IMR-90 (cell line): ENCODE results near the gene PACS1. TPM values are rescaled to one million over a fixed set of nuclear protein-coding genes. Genes with fewer than 3 reads are reported as not detected.

ENCODE experiments used
- ATAC-seq: fragments of 200-7000 bp; cut with Tn5 transposase; 2 replicates; pipeline ENCODE4 v1.9.1; 2020; ENCODE audit warnings: low read depth, mild to moderate bottlenecking, moderate library complexity
- BruUV-seq: library from RNA; stranded (reverse); fragments of 400-500 nt; replicated peaks from 2 replicates; lab custom pipeline; 2021; lab: Mats Ljungman, UMichigan
- CTCF ChIA-PET: fragments of 300-600 bp; formaldehyde crosslinking; extraction: SDS; loops from one replicate; lab custom pipeline; 2021; ENCODE audit warnings: antibody characterized with exemption; lab: Yijun Ruan, JAX
- POLR2A ChIA-PET: fragments of 300-600 bp; sonication (Branson Sonifier 250); formaldehyde crosslinking; loops from one replicate; lab custom pipeline; 2022; ENCODE audit warnings: antibody characterized with exemption; ENCODE audit not compliant: unreplicated experiment; lab: Charles Lee
- DNase-seq: peaks from one replicate; pipeline ENCODE4 v3.0.0; 2013
- H2AFZ ChIP-seq: replicated peaks from 2 replicates; pipeline ENCODE3; 2013; ENCODE audit warnings: low read length, mild to moderate bottlenecking; ENCODE audit not compliant: poor library complexity
- H2AK5ac ChIP-seq: 2 replicates; pipeline ENCODE4 v1.6.1; 2013; ENCODE audit warnings: low read depth, low read length, inconsistent platforms
- H2AK9ac ChIP-seq: replicated peaks from 2 replicates; pipeline ENCODE3; 2013; ENCODE audit warnings: mild to moderate bottlenecking, low read depth, low read length, moderate library complexity; ENCODE audit not compliant: poor library complexity
- H2BK120ac ChIP-seq: 2 replicates; pipeline ENCODE4 v1.6.1; 2013; ENCODE audit warnings: low read depth, low read length, inconsistent platforms
- H2BK15ac ChIP-seq: 3 replicates; pipeline ENCODE4 v1.6.1; 2013; ENCODE audit warnings: low read depth, low read length, inconsistent platforms
- H2BK20ac ChIP-seq: 2 replicates; pipeline ENCODE4 v1.6.1; 2013; ENCODE audit warnings: low read depth, mild to moderate bottlenecking, inconsistent platforms, low read length, moderate library complexity
- H2BK5ac ChIP-seq: 2 replicates; pipeline ENCODE4 v1.6.1; 2013; ENCODE audit warnings: mild to moderate bottlenecking, low read depth, low read length, inconsistent platforms; ENCODE audit not compliant: poor library complexity, severe bottlenecking
- H3K14ac ChIP-seq: replicated peaks from 2 replicates; pipeline ENCODE4 v1.6.1; 2013; ENCODE audit warnings: low read depth, low read length, inconsistent platforms
- H3K18ac ChIP-seq: 2 replicates; pipeline ENCODE4 v1.6.1; 2013; ENCODE audit warnings: low read depth, low read length, control low read depth
- H3K23ac ChIP-seq: 2 replicates; pipeline ENCODE4 v1.6.1; 2013; ENCODE audit warnings: low read depth, low read length, inconsistent platforms
- H3K27ac ChIP-seq: 2 replicates; pipeline ENCODE4 v1.5.1; 2013; ENCODE audit warnings: mild to moderate bottlenecking, control low read depth, low read length; ENCODE audit not compliant: insufficient read depth
- H3K27me3 ChIP-seq: 2 replicates; pipeline ENCODE4 v1.6.1; 2013; ENCODE audit warnings: low read length; ENCODE audit not compliant: control insufficient read depth, insufficient read depth
- H3K36me3 ChIP-seq: 2 replicates; pipeline ENCODE4 v1.6.1; 2013; ENCODE audit warnings: low read length, mixed read lengths; ENCODE audit not compliant: control insufficient read depth, insufficient read depth
- H3K4ac ChIP-seq: 2 replicates; pipeline ENCODE4 v1.6.1; 2013; ENCODE audit warnings: low read depth, low read length, inconsistent platforms
- H3K4me1 ChIP-seq: 2 replicates; pipeline ENCODE4 v1.6.1; 2013; ENCODE audit warnings: low read length, mixed read lengths; ENCODE audit not compliant: control insufficient read depth, insufficient read depth
- H3K4me2 ChIP-seq: 2 replicates; pipeline ENCODE4 v1.6.1; 2013; ENCODE audit warnings: low read depth, mild to moderate bottlenecking, control low read depth, low read length, moderate library complexity
- H3K4me3 ChIP-seq: 2 replicates; pipeline ENCODE4 v1.5.1; 2013; ENCODE audit warnings: low read depth, mild to moderate bottlenecking, control low read depth, low read length, moderate library complexity; ENCODE audit not compliant: insufficient read depth
- H3K56ac ChIP-seq: 2 replicates; pipeline ENCODE4 v1.6.1; 2013; ENCODE audit warnings: low read length, inconsistent platforms; ENCODE audit not compliant: insufficient read depth; ENCODE audit errors: extremely low read depth
- H3K79me1 ChIP-seq, 2 experiments: 2 replicates each; pipeline ENCODE4 v1.6.1; 2013; ENCODE audit warnings: low read length in 2 of 2, inconsistent platforms in 1 of 2, low read depth in 1 of 2
- H3K9ac ChIP-seq: 2 replicates; pipeline ENCODE4 v1.6.1; 2013; ENCODE audit warnings: low read depth, low read length, control low read depth
- H3K9me1 ChIP-seq: 2 replicates; pipeline ENCODE4 v1.6.1; 2013; ENCODE audit warnings: low read length, inconsistent platforms; ENCODE audit not compliant: insufficient read depth
- H3K9me3 ChIP-seq: 2 replicates; pipeline ENCODE4 v1.6.1; 2013; ENCODE audit warnings: low read length; ENCODE audit not compliant: control insufficient read depth, insufficient read depth
- H4K20me1 ChIP-seq: 2 replicates; pipeline ENCODE4 v1.6.1; 2013; ENCODE audit warnings: low read length, inconsistent platforms; ENCODE audit not compliant: insufficient read depth
- H4K5ac ChIP-seq: 2 replicates; pipeline ENCODE4 v1.6.1; 2013; ENCODE audit warnings: mild to moderate bottlenecking, low read depth, low read length, control low read depth
- H4K8ac ChIP-seq, 2 experiments: 2 replicates each; pipeline ENCODE4 v1.6.1; 2013; ENCODE audit warnings: low read depth in 2 of 2, low read length in 2 of 2, control low read depth in 1 of 2, inconsistent platforms in 1 of 2
- H4K91ac ChIP-seq: 2 replicates; pipeline ENCODE4 v1.6.1; 2013; ENCODE audit warnings: low read depth, low read length, inconsistent platforms; ENCODE audit not compliant: insufficient read depth
- BHLHE40 ChIP-seq: fragments of 150-350 bp; IDR thresholded peaks from 2 replicates; pipeline ENCODE4 v1.6.1; 2016; ENCODE audit warnings: mild to moderate bottlenecking, low read depth, low read length
- CHD1 ChIP-seq: IDR thresholded peaks from 2 replicates; pipeline ENCODE4 v1.6.1; 2012; ENCODE audit warnings: low read depth, low read length, improper control_type of control experiment
- CTCF ChIP-seq: conservative IDR thresholded peaks from 2 replicates; pipeline ENCODE4 v1.5.1; 2012; ENCODE audit warnings: mild to moderate bottlenecking, low read depth, low read length, improper control_type of control experiment
- MAZ ChIP-seq: IDR thresholded peaks from 2 replicates; pipeline ENCODE4 v1.6.1; 2012; ENCODE audit warnings: low read depth, mild to moderate bottlenecking, low read length, improper control_type of control experiment, moderate library complexity, borderline replicate concordance
- RCOR1 ChIP-seq: IDR thresholded peaks from 2 replicates; pipeline ENCODE4 v1.6.1; 2012; ENCODE audit warnings: mild to moderate bottlenecking, low read length, improper control_type of control experiment; ENCODE audit not compliant: insufficient replicate concordance
- RFX5 ChIP-seq: IDR thresholded peaks from 2 replicates; pipeline ENCODE4 v1.8.0; 2012; ENCODE audit warnings: low read depth, mild to moderate bottlenecking, low read length, moderate library complexity
- USF2 ChIP-seq: fragments of 150-350 bp; IDR thresholded peaks from 2 replicates; pipeline ENCODE4 v1.6.1; 2017; ENCODE audit warnings: mild to moderate bottlenecking, antibody characterized with exemption, low read length, low read depth
- WGBS, 2 experiments: methylation state at CpG; one replicate each; pipeline versions ENCODE4 v1.1.5 to v1.1.7; 2013; ENCODE audit warnings: missing lambda C conversion rate in 2 of 2; ENCODE audit not compliant: insufficient read length in 1 of 2; ENCODE audit errors: extremely low coverage in 2 of 2; 5-methylcytosine and 5-hydroxymethylcytosine counted together
- dilution Hi-C: fragments of 300-500 bp; cut with HindIII; formaldehyde crosslinking; loops from one replicate; pipeline ENCODE4 v1.14.3; 2018; ENCODE audit warnings: low sequenced_read_pairs; ENCODE audit not compliant: unreplicated experiment
- in situ Hi-C: fragments of 300-500 bp; cut with MboI; formaldehyde crosslinking; loops from 3 replicates; pipeline ENCODE4 v1.14.3; 2019; ENCODE audit warnings: low sequenced_read_pairs, inconsistent platforms, mixed read lengths
- intact Hi-C: fragments of 100-400 bp; cut with micrococcal nuclease; formaldehyde crosslinking; loops from 2 replicates; pipeline ENCODE4 v1.10.0; 2022
- polyA plus RNA-seq, 3 experiments: library from polyadenylated mRNA; depleted of rRNA; stranded (reverse); fragments of >200 nt; gene quantifications; 2 replicates each; pipeline ENCODE4 v1.2.3, GENCODE V29; 2012; ENCODE audit warnings: low replicate concordance in 1 of 3
- total RNA-seq: library from RNA; depleted of rRNA; stranded (reverse); fragments of >200 nt; gene quantifications from 2 replicates; pipeline ENCODE4 v1.2.3, GENCODE V29; 2012

The PACS1 gene
- total and polyA plus RNA-seq, 2 of the 4 experiments (the other 2 are of a cell fraction), result 7.3 to 32.0 TPM

- H3K4me1 ChIP-seq, result peaks cover 14% of the 10 kb centered on the region
- H2BK5ac ChIP-seq, result no peak overlapping the region
- no CpG with 5 or more reads among the region's 1 CpG for WGBS, 2 experiments
- H3K23ac ChIP-seq, result no peak overlapping the region
- H4K20me1 ChIP-seq, result peaks cover 38% of the 10 kb centered on the region
- no peak overlapping the region for H3K56ac ChIP-seq
- H2AFZ ChIP-seq, result no peak overlapping the region
- DNase-seq (no peak), ATAC-seq (no peak)
- H4K5ac ChIP-seq, result no peak overlapping the region
- H3K27ac ChIP-seq, result no peak overlapping the region
- H2BK15ac ChIP-seq, result no peak overlapping the region
- ChIA-PET POLR2A (no interaction called here), CTCF (no interaction called here)
- peaks cover 18% of the 10 kb centered on the region for H3K9me1 ChIP-seq
- no peak overlapping the region for H3K4me3 ChIP-seq
- BruUV-seq, result no TSS peak
- no peaks in the 10 kb centered on the region for H3K27me3 ChIP-seq
- in situ Hi-C loops (no loop called here), intact Hi-C loops (loop anchor here (5.0 kb wide), 1 partner anchor 39 kb away; no protein-coding TSS in a partner anchor), dilution Hi-C loops (no loop called here)
- H3K18ac ChIP-seq, result no peak overlapping the region
- H3K4me2 ChIP-seq, result no peak overlapping the region
- H3K79me1 ChIP-seq, result peaks cover 27 to 61% of the 10 kb centered on the region in 2 experiments
- no peak overlapping the region for H4K91ac ChIP-seq
- H2BK120ac ChIP-seq, result no peak overlapping the region
- H3K14ac ChIP-seq, result no peak overlapping the region
- no peak overlapping the region for H2BK20ac ChIP-seq
- H3K9ac ChIP-seq, result no peak overlapping the region
- no peak overlapping the region for H2AK5ac ChIP-seq
- no peak overlapping the region for H2AK9ac ChIP-seq
- H4K8ac ChIP-seq, result no peak overlapping the region
- H3K36me3 ChIP-seq, result peaks cover 18% of the 10 kb centered on the region
- H3K4ac ChIP-seq, result no peak overlapping the region
- no peak for TF ChIP-seq RFX5
- TF ChIP-seq CTCF, result no peak
- no peak for TF ChIP-seq MAZ
- no peak for TF ChIP-seq RCOR1
- no peak for TF ChIP-seq USF2
- TF ChIP-seq BHLHE40, result no peak
- no peak for TF ChIP-seq CHD1
- H3K9me3 ChIP-seq, result no peaks in the 10 kb centered on the region
Measured at GRCh38 chr11:66073669-66074068, 3.6 kb downstream of the PACS1 start.
